Ecto neural progenitor cell (in vitro differentiated cells): Measurements from ENCODE around the gene MPST.

Source experiments
- DNase-seq: peaks from one replicate; pipeline ENCODE4 v3.0.0-alpha.2; 2018; ENCODE audit warnings: low spot score

MPST gene

GRCh38 chr22:37023743-37024338, 4.3 kb downstream of the MPST start:
- DNase-seq = no peak

- DNase-seq = no peak
These were observed 5.0 kb downstream of the MPST start for GRCh38 chr22:37024339-37025157.

GRCh38 chr22:37025500-37026070, 6.0 kb downstream of the MPST start:
- DNase-seq = no peak

- no peak for DNase-seq
These were observed 6.8 kb downstream of the MPST start for GRCh38 chr22:37026325-37026724.

GRCh38 chr22:37027556-37027955, 8.0 kb downstream of the MPST start:
- no peak for DNase-seq

- no peak for DNase-seq
These were observed 9.4 kb downstream of the MPST start for GRCh38 chr22:37028692-37029674.

GRCh38 chr22:37030560-37031281, 11.2 kb downstream of the MPST start:
- DNase-seq = no peak

GRCh38 chr22:37032134-37032534, 12.6 kb downstream of the MPST start:
- DNase-seq = no peak

- DNase-seq = no peak
These were observed 13.3 kb downstream of the MPST start for GRCh38 chr22:37032535-37033460.

GRCh38 chr22:37033605-37034430, 14.3 kb downstream of the MPST start:
- DNase-seq = no peak

- no peak for DNase-seq
These were observed 17.3 kb downstream of the MPST start for GRCh38 chr22:37036655-37037377.

GRCh38 chr22:37037669-37038068, 18.1 kb downstream of the MPST start:
- DNase-seq = no peak

- DNase-seq = no peak
These were observed 19.9 kb downstream of the MPST start for GRCh38 chr22:37039466-37039865.

GRCh38 chr22:37043209-37043827, 23.8 kb downstream of the MPST start:
- no peak for DNase-seq

- no peak for DNase-seq
These were observed 24.4 kb downstream of the MPST start for GRCh38 chr22:37043828-37044538.

GRCh38 chr22:37044634-37045625, 25.4 kb downstream of the MPST start:
- no peak for DNase-seq
